Heart left ventricle (tissue), 16 donors: ENCODE data around the gene SLC18B1. TPM values are rescaled to one million over a fixed set of nuclear protein-coding genes. Genes with fewer than 3 reads are reported as not detected.

ENCODE experiments used
- ATAC-seq, 4 donors: fragments of 200-7000 bp; cut with Tn5 transposase; one replicate each; pipeline ENCODE4 v1.9.1; 2020 to 2022; ENCODE audit warnings: moderate library complexity in 4 of 4, mild to moderate bottlenecking in 3 of 4, moderate number of reproducible peaks in 1 of 4
- DNase-seq, 5 donors: peaks; one replicate each; pipeline ENCODE4 v3.0.0-alpha.2; 2020
- H3K27ac ChIP-seq, 12 donors: fragments of 200-600 bp; sonication (generic) in 4 of 12; one replicate each; pipeline versions ENCODE4 v1.5.0 to v1.8.0; 2016 to 2022; ENCODE audit warnings: mild to moderate bottlenecking in 2 of 12
- H3K27me3 ChIP-seq, 9 donors: fragments of 200-600 bp; sonication (generic) in 2 of 9; one replicate each; pipeline versions ENCODE4 v1.5.1 to v1.8.0; 2016 to 2022; ENCODE audit warnings: mild to moderate bottlenecking in 3 of 9
- H3K36me3 ChIP-seq, 9 donors: fragments of 200-600 bp; sonication (generic) in 2 of 9; one replicate each; pipeline versions ENCODE4 v1.5.0 to v1.8.0; 2018 to 2022; ENCODE audit warnings: mild to moderate bottlenecking in 2 of 9
- H3K4me1 ChIP-seq, 12 donors: fragments of 200-600 bp; sonication (generic) in 4 of 12; one replicate each; pipeline versions ENCODE4 v1.5.0 to v1.8.0; 2016 to 2022; ENCODE audit warnings: mild to moderate bottlenecking in 3 of 12
- H3K4me3 ChIP-seq, 12 donors: fragments of 200-600 bp; sonication (generic) in 4 of 12; one replicate each; pipeline versions ENCODE4 v1.5.0 to v1.8.0; 2017 to 2022; ENCODE audit warnings: mild to moderate bottlenecking in 9 of 12, moderate library complexity in 4 of 12
- H3K9me3 ChIP-seq, 12 donors: fragments of 200-600 bp; sonication (generic) in 4 of 12; one replicate each; pipeline versions ENCODE4 v1.5.0 to v1.8.0; 2016 to 2022; ENCODE audit warnings: mild to moderate bottlenecking in 1 of 12
- CTCF ChIP-seq, 12 donors: fragments of 200-600 bp; sonication (generic) in 4 of 12; IDR thresholded peaks; one replicate each; pipeline versions ENCODE4 v1.5.0 to v1.8.0; 2018 to 2022; ENCODE audit warnings: antibody characterized with exemption in 12 of 12, mild to moderate bottlenecking in 5 of 12
- POLR2A ChIP-seq, 2 donors: fragments of 450-650 bp; IDR thresholded peaks; one replicate each; pipeline ENCODE4 v1.6.1; 2017; ENCODE audit warnings: antibody characterized with exemption in 2 of 2, mild to moderate bottlenecking in 2 of 2, moderate library complexity in 2 of 2
- WGBS, 4 donors: extraction: QIAGEN DNeasy Blood & Tissue Kit in 2 of 4; methylation state at CpG; one replicate each; pipeline versions ENCODE4 v1.1.5 to v1.1.7; 2013 to 2018; 5-methylcytosine and 5-hydroxymethylcytosine counted together
- intact Hi-C, 10 donors: fragments of 100-400 bp; cut with DNase I; formaldehyde crosslinking; loops; one replicate each; pipeline versions ENCODE4 v1.11.1 to v1.14.2; 2022
- polyA plus RNA-seq, 2 donors: library from polyadenylated mRNA; stranded (reverse); fragments of 200-250 nt; gene quantifications; one replicate each; pipeline ENCODE4 v1.2.3, GENCODE V29; 2013
- total RNA-seq, 9 donors: library from RNA; depleted of rRNA in 2 of 9; stranded (reverse); fragments of >200 nt in 2 of 9; fragmentation: NEBNext Ultra II Directional in 3 of 9; extraction: Animal tissue kit (Norgen Biotek cat#: 25700) in 3 of 9; gene quantifications; one replicate each; pipeline versions ENCODE4 v1.1.0 to v1.2.4, GENCODE V29; 2016 to 2023
- donor health status: ischemic (EF 13 %, LVEDD 7.1; RV severe dilation, severe dysfunction).
- donor health status: healthy with polysubstance abuse.
- donor health status: DM: no; HTN: yes; CAD: no.
- donor health status: DM: no; HTN: no; CAD: no.
- donor health status: ischemic (EF 25% LVEDD 6.9; RV normal size, moderate dysfunction).
- donor health status: ischemic (EF 25% LVEDD 5.7; RV mildly dilated, moderate dysfunction).
- donor health status: healthy.
- donor health status: DM: yes; HTN: yes; CAD: no.
- donor health status: ischemic (EF 35%, LVEDD 5.7; RV mildly dilated, moderate dysfunction).
- donor health status: nonischemic (EF 11% LVEDD 7.7; RV severe dilation, severe dysfunction).
- donor health status: DM: yes; HTN: yes; CAD: no.
- donor health status: PGD.
- donor health status: ischemic (EF 29% LVEDD 5.4; RV normal size, mild dysfunction).
- donor health status: nonischemic (EF 23%, LVEDD 6.1; RV moderate dilation, normal function).

Gene SLC18B1
- total and polyA plus RNA-seq, 11 donors = 1.1 to 7.4 (median 2.8) TPM

- DNase-seq (no peak), ATAC-seq (no peak)
- WGBS, 4 donors = 72 to 79% (median 75%) methylated on average over 3 of the region's 3 CpGs
- Histone ChIP-seq H3K4me3 (no peak overlapping the region), H3K27me3 (no peaks in the 10 kb centered on the region), H3K27ac (no peak overlapping the region), H3K9me3 (no peaks in the 10 kb centered on the region), H3K36me3 (no peaks in the 10 kb centered on the region), H3K4me1 (peaks cover 0 to 10% (median 0%) of the 10 kb centered on the region in 12 donors)
- intact Hi-C loops = no loop called here
- no peak for TF ChIP-seq POLR2A (IDR thresholded peaks at IDR 0.05)
- TF ChIP-seq CTCF (IDR thresholded peaks at IDR 0.05) = no peak
Measured at GRCh38 chr6:132730560-132730959, 67.9 kb downstream of the SLC18B1 start.

- intact Hi-C loops = no loop called here
- TF ChIP-seq POLR2A (IDR thresholded peaks at IDR 0.05) (no peak), CTCF (IDR thresholded peaks at IDR 0.05) (no peak)
- 72 to 77% (median 75%) methylated on average over 4 of the region's 4 CpGs for WGBS, 4 donors
- no peaks in the 10 kb centered on the region for H3K9me3 ChIP-seq
- ATAC-seq = no peak
- no peak for DNase-seq
- no peak overlapping the region for H3K27ac ChIP-seq
- H3K4me3 ChIP-seq = no peak overlapping the region
- H3K4me1 ChIP-seq = no peaks in the 10 kb centered on the region
- no peaks in the 10 kb centered on the region for H3K27me3 ChIP-seq
- H3K36me3 ChIP-seq = no peaks in the 10 kb centered on the region
Measured at GRCh38 chr6:132728616-132729015, 69.8 kb downstream of the SLC18B1 start.

- Histone ChIP-seq H3K36me3 (no peaks in the 10 kb centered on the region), H3K4me1 (no peaks in the 10 kb centered on the region), H3K27ac (no peak overlapping the region), H3K9me3 (no peaks in the 10 kb centered on the region), H3K4me3 (no peak overlapping the region), H3K27me3 (no peaks in the 10 kb centered on the region)
- WGBS, 4 donors = 81 to 89% (median 85%) methylated on average over 4 of the region's 4 CpGs
- ATAC-seq (no peak), DNase-seq (no peak)
- TF ChIP-seq CTCF (IDR thresholded peaks at IDR 0.05) = no peak
- no peak for TF ChIP-seq POLR2A (IDR thresholded peaks at IDR 0.05)
- intact Hi-C loops = no loop called here
Measured at GRCh38 chr6:132726608-132726975, 71.8 kb downstream of the SLC18B1 start.

GRCh38 chr6:132725947-132726607, 72.4 kb downstream of the SLC18B1 start:
- TF ChIP-seq CTCF (IDR thresholded peaks at IDR 0.05) = no peak
- TF ChIP-seq POLR2A (IDR thresholded peaks at IDR 0.05) = no peak
- WGBS, 4 donors = 73 to 77% (median 76%) methylated on average over 6 of the region's 6 CpGs
- Histone ChIP-seq H3K4me3 (no peak overlapping the region), H3K27ac (no peak overlapping the region), H3K36me3 (no peaks in the 10 kb centered on the region), H3K27me3 (no peaks in the 10 kb centered on the region), H3K4me1 (no peaks in the 10 kb centered on the region), H3K9me3 (no peaks in the 10 kb centered on the region)
- intact Hi-C loops = no loop called here
- ATAC-seq (no peak), DNase-seq (no peak)
